ENCODE data around the gene ITGA2.

DNA sequence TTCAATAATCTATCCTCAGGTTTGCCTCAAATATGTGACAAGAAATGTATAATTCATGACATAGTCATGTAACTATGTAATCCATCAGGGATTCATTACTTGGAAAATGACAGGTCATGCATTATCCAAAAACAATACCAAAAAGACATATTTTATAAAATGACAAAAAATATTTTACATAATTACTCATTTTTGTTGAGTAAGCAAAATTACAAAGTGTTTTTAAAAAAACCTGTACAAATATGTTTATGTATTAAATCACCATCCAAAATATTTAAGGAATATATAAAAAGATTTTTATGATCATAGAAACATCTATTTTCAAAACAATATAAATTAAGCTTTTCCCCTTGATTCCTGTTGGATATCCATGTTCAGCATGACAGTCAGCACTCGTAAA lies 36.7 kb upstream of the ITGA2 start:
- TF ChIP-seq CTCF (IDR thresholded peaks at IDR 0.05), result no peak
- TF ChIP-seq POLR2A (IDR thresholded peaks at IDR 0.05), result no peak

Data from Peyer's patch (tissue), 4 donors.